Muscle layer of duodenum (tissue), 2 donors: Measurements from ENCODE around the gene SLC35G3.
"Not testable (repeated sequence)": the region's sequence is repeated elsewhere in the genome, so short reads cannot be mapped to it uniquely, and the experiment has no call there.

Experiments
- H3K27ac ChIP-seq: one replicate; pipeline ENCODE4 v1.7.0; 2013; ENCODE audit warnings: mild to moderate bottlenecking, low read length
- H3K27me3 ChIP-seq: one replicate; pipeline ENCODE4 v1.7.0; 2013; ENCODE audit warnings: low read depth, mild to moderate bottlenecking, control low read depth, low read length
- H3K36me3 ChIP-seq, 2 donors: one replicate each; pipeline ENCODE4 v1.7.0; 2013; ENCODE audit warnings: low read length in 2 of 2, control low read depth in 1 of 2, mild to moderate bottlenecking in 1 of 2; ENCODE audit not compliant: insufficient read depth in 2 of 2, control insufficient read depth in 1 of 2
- H3K4me1 ChIP-seq, 2 donors: one replicate each; pipeline ENCODE4 v1.7.0; 2013; ENCODE audit warnings: low read length in 2 of 2, mild to moderate bottlenecking in 2 of 2, control low read depth in 1 of 2, moderate library complexity in 1 of 2; ENCODE audit not compliant: insufficient read depth in 2 of 2, control insufficient read depth in 1 of 2
- H3K4me3 ChIP-seq, 2 donors: one replicate each; pipeline ENCODE4 v1.7.0; 2013; ENCODE audit warnings: low read length in 2 of 2, low read depth in 1 of 2, mild to moderate bottlenecking in 1 of 2
- H3K9me3 ChIP-seq, 2 donors: one replicate each; pipeline ENCODE4 v1.7.0; 2013; ENCODE audit warnings: low read length in 2 of 2, control low read depth in 1 of 2, mild to moderate bottlenecking in 1 of 2; ENCODE audit not compliant: control insufficient read depth in 1 of 2
- donor health status: healthy.

SLC35G3 gene

GRCh38 chr17:35234315-35234714 is 40.1 kb upstream of the SLC35G3 start:
- not testable (repeated sequence) for H3K4me3 ChIP-seq, H3K27me3 ChIP-seq, H3K4me1 ChIP-seq, H3K36me3 ChIP-seq, H3K27ac ChIP-seq, H3K9me3 ChIP-seq

GRCh38 chr17:35229638-35230037 is 35.4 kb upstream of the SLC35G3 start:
- Histone ChIP-seq H3K27ac (no peak overlapping the region), H3K9me3 (no peaks in the 10 kb centered on the region), H3K27me3 (no peaks in the 10 kb centered on the region), H3K4me1 (no peaks in the 10 kb centered on the region), H3K4me3 (no peak overlapping the region), H3K36me3 (no peaks in the 10 kb centered on the region)

GRCh38 chr17:35227546-35227945 is 33.4 kb upstream of the SLC35G3 start:
- H3K36me3 ChIP-seq = no peaks in the 10 kb centered on the region
- peaks cover 0 to under 1% of the 10 kb centered on the region in 2 donors for H3K9me3 ChIP-seq
- H3K4me1 ChIP-seq = no peaks in the 10 kb centered on the region
- H3K4me3 ChIP-seq = no peak overlapping the region
- H3K27me3 ChIP-seq = no peaks in the 10 kb centered on the region
- no peak overlapping the region for H3K27ac ChIP-seq

DNA sequence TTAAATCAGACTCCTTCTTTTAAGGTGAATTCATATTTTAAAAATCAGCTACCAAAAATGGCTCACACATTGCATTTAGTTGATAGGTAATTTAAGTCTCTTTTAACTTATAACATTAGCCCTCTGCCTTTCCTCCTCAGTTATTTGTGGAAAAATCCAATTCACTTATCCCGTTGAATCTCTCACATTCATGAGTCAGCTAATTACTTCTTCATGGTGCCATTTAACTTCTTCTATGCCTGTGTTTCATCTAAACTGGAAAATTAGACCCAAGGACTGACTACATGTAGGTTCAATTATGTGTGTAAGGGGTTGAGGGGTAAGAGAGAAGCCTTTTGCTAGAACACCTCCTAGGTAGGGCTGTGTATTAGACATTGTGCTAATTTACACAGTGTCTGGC is 30.2 kb upstream of the SLC35G3 start:
- no peaks in the 10 kb centered on the region for H3K27me3 ChIP-seq
- peaks cover 0 to 4% of the 10 kb centered on the region in 2 donors for H3K9me3 ChIP-seq
- H3K36me3 ChIP-seq = no peaks in the 10 kb centered on the region

DNA sequence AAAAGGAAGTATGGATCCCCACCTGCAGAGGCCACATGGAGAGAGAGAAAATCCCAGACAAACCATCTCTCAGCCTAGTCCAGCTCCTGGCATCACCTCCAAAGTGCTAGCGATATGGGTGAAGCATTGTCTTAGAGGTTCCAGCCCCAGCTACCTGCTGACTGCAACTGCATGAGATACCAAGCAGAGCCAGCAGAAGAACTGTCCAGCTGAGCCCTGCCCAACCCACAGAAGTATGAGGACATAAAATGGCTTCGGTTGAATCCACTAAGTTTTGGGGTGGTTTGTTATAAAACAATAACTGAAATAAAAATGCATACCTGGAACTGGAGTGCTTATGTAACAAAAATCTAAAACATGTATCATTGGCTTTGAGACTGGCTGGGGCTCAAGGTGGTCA is 28.3 kb upstream of the SLC35G3 start:
- Histone ChIP-seq H3K27ac (no peak overlapping the region), H3K27me3 (no peaks in the 10 kb centered on the region), H3K4me1 (peaks cover 0 to 4% of the 10 kb centered on the region in 2 donors), H3K4me3 (no peak overlapping the region), H3K36me3 (no peaks in the 10 kb centered on the region), H3K9me3 (peaks cover 0 to 4% of the 10 kb centered on the region in 2 donors)

More for the DNA sequence above, 30.2 kb upstream of the SLC35G3 start:
- Histone ChIP-seq H3K4me1 (no peaks in the 10 kb centered on the region), H3K27ac (no peak overlapping the region), H3K4me3 (no peak overlapping the region)

DNA sequence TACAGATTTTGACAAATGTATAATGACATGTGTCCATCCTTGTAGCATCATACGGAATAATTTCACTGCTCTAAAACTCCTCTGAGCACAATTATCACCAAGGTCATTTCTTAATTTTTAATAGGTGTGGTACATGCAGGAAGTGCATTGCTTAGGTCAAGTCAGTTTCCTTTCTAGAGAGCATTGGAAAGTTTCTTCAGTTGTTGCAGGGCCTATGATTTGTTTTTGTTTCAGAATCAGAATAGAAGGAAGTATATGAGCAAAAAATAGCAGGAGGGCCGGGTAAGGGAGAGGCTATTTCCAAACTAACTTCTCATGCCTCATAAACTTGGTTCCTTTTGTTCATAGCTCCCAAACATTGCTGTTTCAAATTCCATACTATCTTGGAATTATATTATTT is 24.7 kb upstream of the SLC35G3 start:
- H3K27me3 ChIP-seq = no peaks in the 10 kb centered on the region
- H3K9me3 ChIP-seq = peaks cover 0 to 4% of the 10 kb centered on the region in 2 donors
- H3K27ac ChIP-seq = no peak overlapping the region
- no peak overlapping the region for H3K4me3 ChIP-seq
- H3K36me3 ChIP-seq = no peaks in the 10 kb centered on the region
- peaks cover 0 to 4% of the 10 kb centered on the region in 2 donors for H3K4me1 ChIP-seq

DNA sequence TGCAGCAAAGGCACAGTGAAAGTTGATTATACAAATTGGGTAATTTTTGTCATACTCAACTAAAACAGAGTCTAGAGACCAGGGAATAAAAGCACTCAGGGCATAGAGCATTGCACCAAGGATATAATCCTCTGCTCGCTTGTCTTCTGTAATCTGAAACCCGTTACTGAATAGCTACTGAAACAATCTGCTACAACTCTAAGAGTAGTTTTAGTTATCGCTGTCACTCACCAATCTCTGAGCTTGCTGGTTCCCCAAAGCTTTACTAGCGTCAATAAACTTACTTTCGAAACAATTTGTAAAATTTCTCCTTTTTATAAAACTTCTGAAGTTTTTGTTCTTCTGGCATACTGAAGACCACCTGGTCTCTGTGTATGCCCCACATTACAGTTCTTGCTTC is 22.9 kb upstream of the SLC35G3 start:
- Histone ChIP-seq H3K27ac (no peak overlapping the region), H3K36me3 (no peaks in the 10 kb centered on the region), H3K27me3 (no peaks in the 10 kb centered on the region), H3K4me1 (peaks cover 0 to 4% of the 10 kb centered on the region in 2 donors), H3K4me3 (no peak overlapping the region), H3K9me3 (no peaks in the 10 kb centered on the region)

- no peak overlapping the region for H3K4me3 ChIP-seq
- H3K27me3 ChIP-seq = no peaks in the 10 kb centered on the region
- H3K36me3 ChIP-seq = no peaks in the 10 kb centered on the region
- no peak overlapping the region for H3K27ac ChIP-seq
- peaks cover 0 to 4% of the 10 kb centered on the region in 2 donors for H3K4me1 ChIP-seq
- no peaks in the 10 kb centered on the region for H3K9me3 ChIP-seq
These were observed 20.6 kb upstream of the SLC35G3 start for GRCh38 chr17:35214631-35215273.

DNA sequence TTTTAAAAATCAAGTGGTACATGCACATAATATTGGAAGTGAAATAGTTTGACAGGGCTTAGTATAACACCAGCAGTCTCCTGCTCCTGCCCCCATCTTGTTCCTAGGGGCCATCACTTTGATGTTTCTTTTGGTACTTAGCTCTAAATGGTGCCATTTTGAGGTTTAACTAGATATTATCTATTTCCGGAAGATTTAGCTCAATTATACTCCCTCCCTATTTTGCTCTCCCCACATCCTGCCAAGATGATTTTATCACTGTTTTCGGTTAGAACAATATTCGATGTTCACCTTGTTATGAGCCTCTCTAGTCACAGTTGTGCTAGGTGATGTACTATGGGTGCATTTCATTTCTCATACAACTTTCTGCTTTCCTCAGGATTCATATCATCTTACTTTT is 20.0 kb upstream of the SLC35G3 start:
- Histone ChIP-seq H3K4me1 (peaks cover 0 to 3% of the 10 kb centered on the region in 2 donors), H3K27ac (no peak overlapping the region), H3K27me3 (no peaks in the 10 kb centered on the region)

DNA sequence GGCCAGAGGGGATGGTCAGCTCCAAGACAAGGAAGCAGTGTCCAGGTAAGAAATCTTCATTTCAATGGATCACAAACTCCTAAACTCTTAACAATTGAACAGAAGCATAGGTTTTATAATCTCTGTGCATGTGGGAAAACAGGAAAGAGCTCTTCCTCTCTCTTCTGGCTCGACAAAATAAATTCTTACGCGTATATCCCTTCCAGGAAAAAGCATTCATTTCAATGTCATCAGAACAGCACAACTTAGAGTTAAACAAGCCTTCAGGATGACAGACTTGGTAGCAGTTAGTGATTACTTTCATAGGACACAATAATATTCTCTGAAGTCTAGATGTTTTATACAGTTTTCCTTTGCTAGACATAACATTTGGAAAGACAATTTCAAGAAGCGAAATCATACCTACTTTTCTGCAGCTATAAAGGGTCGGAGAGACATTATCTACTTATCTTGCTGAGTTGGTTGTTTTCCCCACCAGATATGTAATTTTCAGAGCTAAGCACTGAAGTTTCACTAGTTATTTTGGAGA is 19.3 kb upstream of the SLC35G3 start:
- Histone ChIP-seq H3K4me1 (no peaks in the 10 kb centered on the region), H3K36me3 (no peaks in the 10 kb centered on the region), H3K27me3 (no peaks in the 10 kb centered on the region), H3K27ac (no peak overlapping the region), H3K9me3 (no peaks in the 10 kb centered on the region), H3K4me3 (no peak overlapping the region)

More for the DNA sequence above, 20.0 kb upstream of the SLC35G3 start:
- H3K9me3 ChIP-seq = no peaks in the 10 kb centered on the region
- no peaks in the 10 kb centered on the region for H3K36me3 ChIP-seq
- no peak overlapping the region for H3K4me3 ChIP-seq

DNA sequence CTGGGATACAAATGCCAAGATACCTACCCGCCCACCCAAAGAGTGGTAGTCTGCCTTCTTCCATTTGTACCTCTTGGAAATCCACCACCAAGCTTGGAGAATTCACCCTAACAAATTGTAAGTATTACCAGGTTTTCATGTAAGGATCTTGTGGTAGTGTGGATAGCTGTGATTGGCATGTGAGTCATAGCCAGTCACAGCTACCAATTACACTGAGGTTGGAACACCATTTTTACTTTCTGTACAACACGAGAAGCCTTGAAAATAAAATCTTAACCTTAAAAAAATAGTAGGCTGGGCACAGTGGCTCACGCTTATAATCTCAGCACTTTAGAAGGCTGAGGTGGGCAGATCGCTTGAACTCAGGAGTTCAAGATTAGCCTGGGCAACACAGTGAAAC is 18.5 kb upstream of the SLC35G3 start:
- H3K27ac ChIP-seq = no peak overlapping the region
- no peak overlapping the region for H3K4me3 ChIP-seq
- H3K4me1 ChIP-seq = no peaks in the 10 kb centered on the region
- no peaks in the 10 kb centered on the region for H3K36me3 ChIP-seq
- H3K27me3 ChIP-seq = no peaks in the 10 kb centered on the region
- H3K9me3 ChIP-seq = no peaks in the 10 kb centered on the region

GRCh38 chr17:35210741-35211140 is 16.5 kb upstream of the SLC35G3 start:
- no peaks in the 10 kb centered on the region for H3K36me3 ChIP-seq
- no peaks in the 10 kb centered on the region for H3K27me3 ChIP-seq
- H3K9me3 ChIP-seq = no peaks in the 10 kb centered on the region
- no peak overlapping the region for H3K27ac ChIP-seq
- H3K4me1 ChIP-seq = no peaks in the 10 kb centered on the region
- no peak overlapping the region for H3K4me3 ChIP-seq
